Measurements from ENCODE around the gene GIT1.

GRCh38 chr17:29613856-29614255, 24.4 kb upstream of the GIT1 start:
- TF ChIP-seq CTCF (conservative IDR thresholded peaks at IDR 0.05; ENCODE audit: low read length) = no peak
- TF ChIP-seq EZH2phosphoT487 (IDR thresholded peaks at IDR 0.05; ENCODE audit: borderline replicate concordance, low read depth, low read length) = no peak
